Choroid plexus epithelial cell (primary cell): Measurements from ENCODE around the gene HOXD11.

Experiments
- DNase-seq: peaks from one replicate; pipeline ENCODE4 v3.0.0-alpha.2; 2010; ENCODE audit warnings: low read depth
- H3K4me3 ChIP-seq: 2 replicates; pipeline ENCODE4 v1.5.1; 2011; ENCODE audit warnings: low read depth, mild to moderate bottlenecking, control low read depth, low read length, moderate library complexity
- TF ChIP-seq, protein P1 (sequence below): conservative IDR thresholded peaks from 2 replicates; pipeline ENCODE4 v1.5.1; 2011; ENCODE audit warnings: low read depth, mild to moderate bottlenecking, control low read depth, inconsistent platforms, low read length, moderate library complexity

The HOXD11 gene

GRCh38 chr2:176099728-176100546 lies 7.1 kb upstream of the HOXD11 start, which contains the start of gene HOXD12:
HOXD12 (plus strand) TSS chr2:176099795; CDS start chr2:176099802, 7 bp downstream.
- no peak within 1 kb of the TSS for H3K4me3 ChIP-seq
- no peak for DNase-seq
- TF ChIP-seq, protein P1, sequence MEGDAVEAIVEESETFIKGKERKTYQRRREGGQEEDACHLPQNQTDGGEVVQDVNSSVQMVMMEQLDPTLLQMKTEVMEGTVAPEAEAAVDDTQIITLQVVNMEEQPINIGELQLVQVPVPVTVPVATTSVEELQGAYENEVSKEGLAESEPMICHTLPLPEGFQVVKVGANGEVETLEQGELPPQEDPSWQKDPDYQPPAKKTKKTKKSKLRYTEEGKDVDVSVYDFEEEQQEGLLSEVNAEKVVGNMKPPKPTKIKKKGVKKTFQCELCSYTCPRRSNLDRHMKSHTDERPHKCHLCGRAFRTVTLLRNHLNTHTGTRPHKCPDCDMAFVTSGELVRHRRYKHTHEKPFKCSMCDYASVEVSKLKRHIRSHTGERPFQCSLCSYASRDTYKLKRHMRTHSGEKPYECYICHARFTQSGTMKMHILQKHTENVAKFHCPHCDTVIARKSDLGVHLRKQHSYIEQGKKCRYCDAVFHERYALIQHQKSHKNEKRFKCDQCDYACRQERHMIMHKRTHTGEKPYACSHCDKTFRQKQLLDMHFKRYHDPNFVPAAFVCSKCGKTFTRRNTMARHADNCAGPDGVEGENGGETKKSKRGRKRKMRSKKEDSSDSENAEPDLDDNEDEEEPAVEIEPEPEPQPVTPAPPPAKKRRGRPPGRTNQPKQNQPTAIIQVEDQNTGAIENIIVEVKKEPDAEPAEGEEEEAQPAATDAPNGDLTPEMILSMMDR, result no peak

GRCh38 chr2:176100547-176101140 lies 6.4 kb upstream of the HOXD11 start:
- no peak for DNase-seq
- TF ChIP-seq, protein P1, result no peak

GRCh38 chr2:176101216-176101830 lies 5.8 kb upstream of the HOXD11 start:
- TF ChIP-seq, protein P1, result no peak
- H3K4me3 ChIP-seq, result no peak overlapping the region
- no peak for DNase-seq

More at GRCh38 chr2:176100547-176101140, 6.4 kb upstream of the HOXD11 start:
- no peak overlapping the region for H3K4me3 ChIP-seq

GRCh38 chr2:176101842-176102241 lies 5.2 kb upstream of the HOXD11 start:
- TF ChIP-seq, protein P1, result no peak
- DNase-seq, result no peak

GRCh38 chr2:176102309-176102866 lies 4.7 kb upstream of the HOXD11 start:
- TF ChIP-seq, protein P1, result no peak
- DNase-seq, result no peak
- H3K4me3 ChIP-seq, result no peak overlapping the region

More at GRCh38 chr2:176101842-176102241, 5.2 kb upstream of the HOXD11 start:
- no peak overlapping the region for H3K4me3 ChIP-seq

DNA sequence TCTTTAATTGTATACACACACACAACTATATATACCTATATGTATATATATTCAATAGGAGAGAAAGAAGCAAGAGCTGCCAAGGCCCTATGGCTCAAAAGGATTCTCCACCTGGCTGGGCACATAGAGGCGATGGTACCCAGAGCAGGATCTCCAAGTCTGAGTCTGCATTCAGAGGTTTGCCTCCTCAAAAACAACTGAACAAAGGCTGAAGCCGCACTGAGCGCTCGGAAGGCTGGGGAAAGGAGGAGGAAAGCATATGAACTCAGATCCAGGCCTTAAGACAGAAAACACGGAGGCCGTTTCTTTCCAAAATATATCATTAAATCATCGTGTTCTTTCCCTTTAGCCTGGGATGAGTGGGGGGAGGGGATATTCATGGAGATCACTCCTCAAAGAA lies 3.9 kb upstream of the HOXD11 start:
- no peak overlapping the region for H3K4me3 ChIP-seq
- TF ChIP-seq, protein P1, result no peak
- no peak for DNase-seq
